ENCODE measurements around the gene ACSS2.

ACSS2 gene

GRCh38 chr20:34954904-34955230, 78.5 kb downstream of the ACSS2 start:
- Histone ChIP-seq H3K27ac (peak overlapping the region; percentile 52), H3K27me3 (ENCODE audit: insufficient read depth, low read depth) (no peaks in the 10 kb centered on the region), H3K36me3 (ENCODE audit: insufficient read depth) (no peaks in the 10 kb centered on the region), H3K4me1 (ENCODE audit: low read depth, poor library complexity, severe bottlenecking) (peaks cover 17% of the 10 kb centered on the region), H3K4me2 (peak overlapping the region; percentile 99), H3K79me2 (ENCODE audit: insufficient read depth, low read depth) (no peaks in the 10 kb centered on the region; the same call in 1 of the 2 replicates), H3K4me3 (IDR thresholded peaks at IDR 0.05; ENCODE audit: insufficient read depth, low read depth, low read length) (no peak overlapping the region), H2AFZ (ENCODE audit: low read depth) (peak overlapping the region; percentile 88), H3K9ac (peak overlapping the region; percentile 77), H4K20me1 (ENCODE audit: insufficient read depth) (no peaks in the 10 kb centered on the region)
- TF ChIP-seq CTCF (conservative IDR thresholded peaks at IDR 0.05; ENCODE audit: low read depth, low read length): no peak

GRCh38 chr20:34955231-34956040, 79.0 kb downstream of the ACSS2 start, which contains the start of the genes GSS and MYH7B:
GSS (minus strand) TSS chr20:34955806; CDS start chr20:34951852, 3,954 bp downstream.
MYH7B (plus strand) TSS chr20:34955868; CDS start chr20:34978006, 22,138 bp downstream.
- Histone ChIP-seq H3K4me1 (ENCODE audit: low read depth, poor library complexity, severe bottlenecking) (peaks cover 17% of the 10 kb centered on the region), H2AFZ (ENCODE audit: low read depth) (peak within 1 kb of the TSS; percentile 88), H3K4me2 (peak within 1 kb of the TSS; percentile 99), H3K36me3 (ENCODE audit: insufficient read depth) (no peaks in the 10 kb centered on the region), H3K27ac (peak within 1 kb of the TSS; percentile 52), H4K20me1 (ENCODE audit: insufficient read depth) (no peaks in the 10 kb centered on the region), H3K9ac (peak within 1 kb of the TSS; percentile 77), H3K4me3 (IDR thresholded peaks at IDR 0.05; ENCODE audit: insufficient read depth, low read depth, low read length) (no peak within 1 kb of the TSS), H3K27me3 (ENCODE audit: insufficient read depth, low read depth) (no peaks in the 10 kb centered on the region), H3K79me2 (ENCODE audit: insufficient read depth, low read depth) (no peaks in the 10 kb centered on the region; the same call in 1 of the 2 replicates)
- TF ChIP-seq CTCF (conservative IDR thresholded peaks at IDR 0.05; ENCODE audit: low read depth, low read length): no peak; the same call in 1 of the 2 replicates

GRCh38 chr20:34956041-34956458, 79.6 kb downstream of the ACSS2 start:
- H3K79me2 ChIP-seq (ENCODE audit: insufficient read depth, low read depth): no peaks in the 10 kb centered on the region; the same call in 1 of the 2 replicates
- H3K36me3 ChIP-seq (ENCODE audit: insufficient read depth): no peaks in the 10 kb centered on the region
- H3K27me3 ChIP-seq (ENCODE audit: insufficient read depth, low read depth): no peaks in the 10 kb centered on the region
- H3K9ac ChIP-seq: peak overlapping the region; percentile 77; the same call in 1 of the 2 replicates
- H3K27ac ChIP-seq: peak overlapping the region; percentile 52
- H2AFZ ChIP-seq (ENCODE audit: low read depth): peak overlapping the region; percentile 88
- H3K4me3 ChIP-seq (IDR thresholded peaks at IDR 0.05; ENCODE audit: insufficient read depth, low read depth, low read length): no peak overlapping the region
- H3K4me2 ChIP-seq: peak overlapping the region; percentile 99
- TF ChIP-seq CTCF (conservative IDR thresholded peaks at IDR 0.05; ENCODE audit: low read depth, low read length): 0 out of 2 replicates have a peak, but pooled peaks have one; percentile 13
- H3K4me1 ChIP-seq (ENCODE audit: low read depth, poor library complexity, severe bottlenecking): peaks cover 17% of the 10 kb centered on the region
- H4K20me1 ChIP-seq (ENCODE audit: insufficient read depth): no peaks in the 10 kb centered on the region

GRCh38 chr20:34956751-34957472, 80.5 kb downstream of the ACSS2 start:
- no peaks in the 10 kb centered on the region for H3K36me3 ChIP-seq (ENCODE audit: insufficient read depth)
- no peak for TF ChIP-seq CTCF (conservative IDR thresholded peaks at IDR 0.05; ENCODE audit: low read depth, low read length)

More at GRCh38 chr20:34956751-34957472, 80.5 kb downstream of the ACSS2 start:
- Histone ChIP-seq H2AFZ (ENCODE audit: low read depth) (peak overlapping the region; percentile 88; the same call in 1 of the 2 replicates), H3K4me1 (ENCODE audit: low read depth, poor library complexity, severe bottlenecking) (peaks cover 14% of the 10 kb centered on the region), H3K9ac (no peak overlapping the region), H3K27ac (no peak overlapping the region), H3K4me2 (no peak overlapping the region), H3K79me2 (ENCODE audit: insufficient read depth, low read depth) (no peaks in the 10 kb centered on the region; the same call in 1 of the 2 replicates), H4K20me1 (ENCODE audit: insufficient read depth) (no peaks in the 10 kb centered on the region), H3K27me3 (ENCODE audit: insufficient read depth, low read depth) (no peaks in the 10 kb centered on the region), H3K4me3 (IDR thresholded peaks at IDR 0.05; ENCODE audit: insufficient read depth, low read depth, low read length) (no peak overlapping the region)

Measured in KMS-11 (cell line).